HG03469 (cell line): ENCODE data around the gene ANO1.

Experiments used
- ATAC-seq: cut with Tn5 transposase; IDR thresholded peaks from one replicate; pipeline ENCODE4 v1.9.1; 2021; ENCODE audit warnings: mild to moderate bottlenecking, moderate library complexity, moderate number of reproducible peaks; ENCODE audit not compliant: unreplicated experiment

Gene ANO1

GRCh38 chr11:70158201-70158600 is 80.1 kb downstream of the ANO1 start:
- ATAC-seq, result no peak

- no peak for ATAC-seq
Observed at GRCh38 chr11:70158757-70159389, 80.8 kb downstream of the ANO1 start.

- no peak for ATAC-seq
Observed at GRCh38 chr11:70159627-70160570, 81.8 kb downstream of the ANO1 start.

GRCh38 chr11:70161043-70161625 is 83.0 kb downstream of the ANO1 start:
- ATAC-seq, result no peak

GRCh38 chr11:70164705-70165104 is 86.6 kb downstream of the ANO1 start:
- no peak for ATAC-seq

GRCh38 chr11:70167120-70167519 is 89.0 kb downstream of the ANO1 start:
- ATAC-seq, result no peak

GRCh38 chr11:70167723-70168404 is 89.7 kb downstream of the ANO1 start:
- no peak for ATAC-seq

- ATAC-seq, result no peak
Observed at GRCh38 chr11:70168405-70168754, 90.3 kb downstream of the ANO1 start.

GRCh38 chr11:70169127-70169526 is 91.0 kb downstream of the ANO1 start:
- ATAC-seq, result no peak

- ATAC-seq, result no peak
Observed at GRCh38 chr11:70169632-70170031, 91.5 kb downstream of the ANO1 start.

- no peak for ATAC-seq
Observed at GRCh38 chr11:70170596-70171210, 92.6 kb downstream of the ANO1 start.

GRCh38 chr11:70173018-70173417 is 94.9 kb downstream of the ANO1 start:
- no peak for ATAC-seq

- ATAC-seq, result no peak
Observed at GRCh38 chr11:70174547-70175235, 96.6 kb downstream of the ANO1 start.

- no peak for ATAC-seq
Observed at GRCh38 chr11:70175236-70175698, 97.2 kb downstream of the ANO1 start.

- no peak for ATAC-seq
Observed at GRCh38 chr11:70176940-70177689, 99.0 kb downstream of the ANO1 start.

GRCh38 chr11:70180906-70181305 is 102.8 kb downstream of the ANO1 start:
- no peak for ATAC-seq

GRCh38 chr11:70182266-70182665 is 104.1 kb downstream of the ANO1 start:
- ATAC-seq, result no peak

- ATAC-seq, result no peak
Observed at GRCh38 chr11:70183032-70183431, 104.9 kb downstream of the ANO1 start.

GRCh38 chr11:70183483-70184176 is 105.5 kb downstream of the ANO1 start:
- ATAC-seq, result no peak
